HG03558 (cell line): Measurements from ENCODE around the gene PPP1R27.

ENCODE experiments used
- ATAC-seq: cut with Tn5 transposase; IDR thresholded peaks from one replicate; pipeline ENCODE4 v1.9.1; 2021; ENCODE audit warnings: moderate number of reproducible peaks; ENCODE audit not compliant: unreplicated experiment; ENCODE audit errors: extremely low read depth

The PPP1R27 gene

GRCh38 chr17:81808778-81809555 is 25.9 kb downstream of the PPP1R27 start:
- no peak for ATAC-seq

GRCh38 chr17:81807839-81808238 is 27.0 kb downstream of the PPP1R27 start:
- ATAC-seq = no peak

GRCh38 chr17:81807210-81807719 is 27.6 kb downstream of the PPP1R27 start:
- ATAC-seq = no peak

GRCh38 chr17:81806461-81807209 is 28.2 kb downstream of the PPP1R27 start:
- no peak for ATAC-seq

DNA sequence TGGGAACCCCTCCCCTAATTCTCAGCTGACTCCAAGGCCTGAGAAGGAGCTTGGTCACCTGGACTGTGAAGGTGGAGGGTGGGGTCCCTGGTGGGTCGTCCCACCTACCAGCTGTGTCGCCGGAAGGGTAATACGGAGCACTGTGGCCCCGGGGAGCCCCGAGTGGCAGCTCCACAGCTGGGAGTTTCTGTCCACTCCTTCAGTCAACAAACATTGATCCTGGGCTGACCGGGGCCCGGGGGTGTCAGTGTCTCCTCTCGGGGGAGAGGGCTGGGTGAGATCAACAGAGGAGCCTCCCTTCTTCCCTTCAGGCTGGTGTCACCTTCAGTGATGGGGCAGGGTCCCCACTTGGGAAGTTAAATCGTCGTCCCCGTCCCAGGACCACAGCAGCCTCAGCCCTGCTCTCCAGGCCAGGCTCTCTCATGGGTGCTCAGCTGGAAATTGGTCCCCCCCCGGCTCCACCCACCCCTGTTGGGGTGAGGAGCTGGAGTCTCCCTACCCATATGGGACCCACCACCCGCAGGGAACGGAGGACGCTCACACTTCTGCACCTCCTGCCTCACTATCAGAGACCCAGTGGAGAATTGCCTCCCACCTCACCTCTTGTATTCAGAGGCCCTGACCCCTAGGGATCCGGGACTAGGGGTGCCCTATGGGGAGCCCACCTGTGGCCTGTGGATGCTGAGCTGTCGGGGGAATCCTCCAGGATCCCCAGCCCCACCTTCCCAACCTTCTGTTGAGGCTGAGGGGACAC is 29.0 kb downstream of the PPP1R27 start:
- no peak for ATAC-seq

- ATAC-seq = no peak
Measured at GRCh38 chr17:81804559-81805399, 30.1 kb downstream of the PPP1R27 start.

DNA sequence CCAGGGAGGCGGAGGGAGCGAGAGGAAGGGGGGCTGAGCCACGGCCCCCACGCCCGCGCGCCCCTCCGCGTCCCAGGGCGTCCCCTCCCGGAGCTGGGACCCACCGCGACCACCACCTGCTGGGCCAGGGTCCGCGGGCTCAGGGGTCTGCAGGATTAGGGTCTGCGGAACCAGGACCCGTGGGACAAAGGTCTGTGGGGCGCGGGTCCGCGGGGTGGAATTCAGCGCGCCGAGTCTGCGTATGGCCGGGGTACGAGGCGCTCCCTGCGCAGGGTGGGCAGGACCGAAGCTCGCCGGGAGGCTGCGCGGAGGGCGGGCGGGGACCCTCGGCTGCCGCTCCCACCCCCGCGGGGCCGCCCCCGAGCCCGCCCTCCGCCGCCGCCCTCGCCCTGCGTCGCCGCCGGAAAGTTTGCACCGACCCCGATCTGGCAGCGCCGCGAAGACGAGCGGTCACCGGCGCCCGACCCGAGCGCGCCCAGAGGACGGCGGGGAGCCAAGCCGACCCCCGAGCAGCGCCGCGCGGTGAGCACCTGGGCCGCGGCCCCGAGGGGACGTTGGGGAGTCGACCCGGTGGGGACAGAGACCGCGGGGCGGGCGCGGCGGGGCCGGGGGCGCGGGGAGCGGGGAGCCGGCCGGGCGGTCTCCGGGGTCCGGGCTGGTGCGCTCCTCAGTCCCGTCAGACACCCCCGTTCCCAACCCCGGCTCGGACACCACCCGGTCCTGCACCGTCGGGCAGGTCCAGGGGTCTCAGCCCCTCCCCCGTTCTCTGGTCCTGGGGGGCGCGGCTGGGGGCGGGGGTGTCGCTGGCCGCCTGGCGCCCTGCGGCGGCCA is 30.9 kb downstream of the PPP1R27 start, which contains the start of gene GCGR:
GCGR (plus strand) TSS at position 423 of the 831 bp plus-strand sequence. CDS start 4,869 bp downstream, outside the sequence.
- ATAC-seq = no peak

- ATAC-seq = no peak
Measured at GRCh38 chr17:81802856-81803643, 31.8 kb downstream of the PPP1R27 start.

DNA sequence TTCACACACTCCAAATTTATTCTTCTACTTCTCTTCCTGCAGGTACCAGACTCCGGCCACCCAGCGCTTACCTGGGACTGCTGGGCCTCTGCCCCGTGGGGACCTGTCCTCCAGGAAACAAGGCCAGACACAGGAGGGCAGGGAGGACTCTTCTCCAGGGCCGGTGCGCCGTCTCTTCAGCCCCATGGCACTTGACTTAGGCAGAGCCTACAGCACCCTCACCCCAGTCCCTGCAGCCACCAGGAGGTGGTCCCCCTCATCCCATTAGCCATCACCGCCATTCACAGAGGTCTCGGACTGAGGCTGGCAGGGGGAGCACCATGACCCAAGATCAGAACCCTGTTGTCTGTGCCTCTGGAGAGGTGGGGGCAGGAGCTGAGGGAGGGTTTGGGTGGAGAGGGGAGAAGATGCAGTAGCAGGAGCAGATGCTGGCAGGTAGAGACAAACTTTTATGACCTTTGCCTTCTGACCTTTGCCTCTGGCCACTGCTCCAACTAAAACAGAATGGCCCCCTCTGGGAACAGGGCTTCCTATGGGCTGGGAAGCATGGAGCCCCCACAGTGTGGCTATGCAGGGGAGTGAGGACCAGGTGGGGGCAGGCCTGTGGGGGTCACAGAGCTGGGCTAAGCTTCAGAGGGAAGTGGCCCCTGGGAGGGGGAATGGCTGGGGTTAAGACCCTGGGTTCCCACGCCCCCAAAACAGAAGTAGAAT is 32.6 kb downstream of the PPP1R27 start:
- ATAC-seq = no peak

DNA sequence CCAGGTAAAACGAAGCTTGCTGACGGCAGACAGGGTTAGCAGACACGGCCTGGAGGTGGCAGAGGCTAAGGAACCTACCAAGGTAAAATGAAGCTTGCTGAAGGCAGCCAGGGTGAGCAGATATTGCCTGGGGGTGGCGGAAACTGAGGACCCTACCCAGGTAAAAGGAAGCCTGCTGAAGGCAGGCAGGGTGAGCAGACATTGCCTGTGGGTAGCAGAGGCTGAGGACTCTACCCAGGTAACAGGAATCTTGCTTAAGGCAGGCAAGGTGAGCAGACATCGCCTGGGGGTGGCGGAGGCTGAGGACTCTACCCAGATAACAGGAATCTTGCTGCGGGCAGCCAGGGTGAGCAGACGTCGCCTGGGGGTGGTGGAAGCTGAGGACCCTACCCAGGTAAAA is 33.5 kb downstream of the PPP1R27 start:
- ATAC-seq = no peak

GRCh38 chr17:81794509-81794908 is 40.3 kb downstream of the PPP1R27 start:
- no peak for ATAC-seq

GRCh38 chr17:81794074-81794476 is 40.8 kb downstream of the PPP1R27 start:
- ATAC-seq = no peak

GRCh38 chr17:81792675-81793615 is 41.9 kb downstream of the PPP1R27 start:
- no peak for ATAC-seq
